Right renal pelvis (tissue), 4 donors: Measurements from ENCODE around the gene KIRREL3. TPM values are rescaled to one million over a fixed set of nuclear protein-coding genes. Genes with fewer than 3 reads are reported as not detected.

Source experiments
- DNase-seq, 4 donors: peaks; one replicate each; pipeline ENCODE4 v3.0.0-alpha.2; 2013; ENCODE audit warnings: low read depth in 4 of 4, low spot score in 3 of 4, missing footprints in 1 of 4
- polyA plus RNA-seq, 4 donors: library from polyadenylated mRNA; unstranded; fragments of 120-200 nt; gene quantifications; one replicate each; pipeline ENCODE4 v1.2.1, GENCODE V29; 2013; ENCODE audit not compliant: insufficient read length in 4 of 4

The KIRREL3 gene
- polyA plus RNA-seq, 4 donors = 1.4 to 2.3 (median 1.8) TPM

DNA sequence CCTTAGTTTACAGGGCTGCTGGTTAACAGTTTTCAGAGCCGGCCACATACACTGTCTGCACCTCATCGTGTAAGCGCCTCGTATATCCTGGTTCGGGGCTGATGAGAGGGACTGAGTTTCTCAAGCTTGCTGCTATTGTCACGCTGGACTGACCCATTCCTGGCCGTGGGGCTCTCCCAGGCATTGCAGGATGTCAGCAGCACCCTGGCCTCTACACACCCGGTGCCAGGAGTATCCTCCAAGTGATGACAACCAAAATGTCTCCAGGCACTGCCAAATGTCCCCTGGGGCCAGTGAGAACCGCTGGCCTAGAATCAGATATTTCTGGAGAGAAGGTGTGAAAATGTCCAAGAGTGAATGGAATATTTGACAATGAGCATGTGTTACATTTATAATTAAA lies 562.3 kb downstream of the KIRREL3 start:
- no peak for DNase-seq

- DNase-seq = no peak
Observed at GRCh38 chr11:126437731-126438130, 562.8 kb downstream of the KIRREL3 start.

- no peak for DNase-seq
Observed at GRCh38 chr11:126436209-126436755, 564.3 kb downstream of the KIRREL3 start.

- DNase-seq = no peak
Observed at GRCh38 chr11:126434950-126435335, 565.6 kb downstream of the KIRREL3 start.

- no peak for DNase-seq
Observed at GRCh38 chr11:126433989-126434949, 566.3 kb downstream of the KIRREL3 start.

GRCh38 chr11:126433244-126433846 lies 567.2 kb downstream of the KIRREL3 start:
- DNase-seq = no peak

DNA sequence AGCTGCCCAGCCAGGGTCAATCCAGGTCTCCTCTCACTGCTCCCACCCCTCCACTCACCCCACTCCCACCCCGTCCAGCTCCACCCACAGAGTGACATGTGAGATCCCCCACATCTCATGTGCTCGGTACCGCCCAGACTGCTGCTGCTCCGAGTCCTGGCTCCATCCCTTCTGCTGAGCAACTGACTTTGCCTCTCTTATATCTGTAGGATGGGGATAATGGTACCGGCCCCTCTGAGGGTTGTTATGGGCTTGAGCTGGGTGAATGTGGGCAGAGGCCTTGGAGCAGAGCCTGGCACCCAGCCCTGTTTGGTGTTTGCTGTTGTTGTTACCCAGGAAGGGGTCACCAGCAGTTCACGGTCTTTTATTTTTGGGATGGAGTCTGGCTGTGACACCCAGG lies 568.0 kb downstream of the KIRREL3 start:
- DNase-seq = no peak

- no peak for DNase-seq
Observed at GRCh38 chr11:126432065-126432461, 568.5 kb downstream of the KIRREL3 start.

- no peak for DNase-seq
Observed at GRCh38 chr11:126431401-126432064, 569.0 kb downstream of the KIRREL3 start.

GRCh38 chr11:126430581-126431335 lies 569.8 kb downstream of the KIRREL3 start:
- DNase-seq = no peak

GRCh38 chr11:126426820-126427749 lies 573.5 kb downstream of the KIRREL3 start:
- DNase-seq = no peak

- DNase-seq = no peak
Observed at GRCh38 chr11:126426106-126426505, 574.5 kb downstream of the KIRREL3 start.

GRCh38 chr11:126424471-126425039 lies 576.0 kb downstream of the KIRREL3 start:
- no peak for DNase-seq

- DNase-seq = no peak
Observed at GRCh38 chr11:126423743-126424142, 576.8 kb downstream of the KIRREL3 start.

GRCh38 chr11:126423154-126423553 lies 577.4 kb downstream of the KIRREL3 start:
- DNase-seq = no peak

GRCh38 chr11:126422446-126422845 lies 578.1 kb downstream of the KIRREL3 start:
- DNase-seq = no peak

GRCh38 chr11:126421271-126421671 lies 579.3 kb downstream of the KIRREL3 start:
- no peak for DNase-seq

- DNase-seq = no peak
Observed at GRCh38 chr11:126420698-126421256, 579.8 kb downstream of the KIRREL3 start.
